Subcutaneous abdominal adipose tissue (tissue), 5 donors: ENCODE measurements around the gene STN1.

ENCODE experiments used
- H3K27ac ChIP-seq: one replicate; pipeline ENCODE4 v1.7.0; 2013; ENCODE audit warnings: low read depth, mild to moderate bottlenecking, inconsistent platforms, low read length, moderate library complexity
- H3K27me3 ChIP-seq, 5 donors: one replicate each; pipeline ENCODE4 v1.7.0; 2013; ENCODE audit warnings: low read length in 5 of 5, inconsistent platforms in 1 of 5; ENCODE audit not compliant: control insufficient read depth in 5 of 5, insufficient read depth in 4 of 5
- H3K36me3 ChIP-seq, 5 donors: one replicate each; pipeline ENCODE4 v1.7.0; 2013; ENCODE audit warnings: low read length in 5 of 5; ENCODE audit not compliant: control insufficient read depth in 5 of 5, insufficient read depth in 5 of 5
- H3K4me1 ChIP-seq, 5 donors: one replicate each; pipeline ENCODE4 v1.7.0; 2013; ENCODE audit warnings: low read length in 5 of 5, mild to moderate bottlenecking in 3 of 5, moderate library complexity in 1 of 5; ENCODE audit not compliant: control insufficient read depth in 5 of 5, insufficient read depth in 5 of 5
- H3K4me3 ChIP-seq, 5 donors: one replicate each; pipeline ENCODE4 v1.7.0; 2013; ENCODE audit warnings: low read length in 5 of 5, low read depth in 1 of 5
- H3K9ac ChIP-seq, 5 donors: one replicate each; pipeline ENCODE4 v1.7.0; 2013; ENCODE audit warnings: low read length in 5 of 5, mild to moderate bottlenecking in 4 of 5, moderate library complexity in 3 of 5
- H3K9me3 ChIP-seq, 5 donors: one replicate each; pipeline ENCODE4 v1.7.0; 2013; ENCODE audit warnings: low read length in 5 of 5; ENCODE audit not compliant: control insufficient read depth in 5 of 5
- donor health status: healthy.
- donor health status: healthy.
- donor health status: healthy.
- donor health status: healthy.
- donor health status: healthy.

The STN1 gene

GRCh38 chr10:103843045-103843444 is 74.9 kb downstream of the STN1 start:
- Histone ChIP-seq H3K4me1 (peaks cover 8 to 57% (median 32%) of the 10 kb centered on the region in 5 donors), H3K36me3 (no peaks in the 10 kb centered on the region), H3K27ac (no peak overlapping the region)

GRCh38 chr10:103842605-103843004 is 75.4 kb downstream of the STN1 start:
- Histone ChIP-seq H3K9me3 (no peaks in the 10 kb centered on the region), H3K36me3 (no peaks in the 10 kb centered on the region), H3K27me3 (peaks cover 0 to 6% (median 0%) of the 10 kb centered on the region in 5 donors), H3K27ac (no peak overlapping the region), H3K4me1 (peaks cover 8 to 55% (median 32%) of the 10 kb centered on the region in 5 donors), H3K4me3 (no peak overlapping the region), H3K9ac (no peak overlapping the region)

More at GRCh38 chr10:103843045-103843444, 74.9 kb downstream of the STN1 start:
- Histone ChIP-seq H3K9me3 (no peaks in the 10 kb centered on the region), H3K27me3 (peaks cover 0 to 6% (median 0%) of the 10 kb centered on the region in 5 donors), H3K9ac (no peak overlapping the region), H3K4me3 (no peak overlapping the region)

- Histone ChIP-seq H3K4me1 (peaks cover 7 to 52% (median 30%) of the 10 kb centered on the region in 5 donors), H3K27ac (no peak overlapping the region), H3K9me3 (no peaks in the 10 kb centered on the region), H3K4me3 (no peak overlapping the region), H3K36me3 (no peaks in the 10 kb centered on the region), H3K27me3 (peaks cover 0 to 6% (median 0%) of the 10 kb centered on the region in 5 donors), H3K9ac (no peak overlapping the region)
These were observed 76.5 kb downstream of the STN1 start for GRCh38 chr10:103841519-103841918.

GRCh38 chr10:103840740-103841070 is 77.3 kb downstream of the STN1 start:
- Histone ChIP-seq H3K27me3 (peaks cover 0 to 6% (median 0%) of the 10 kb centered on the region in 5 donors), H3K36me3 (no peaks in the 10 kb centered on the region), H3K9me3 (no peaks in the 10 kb centered on the region), H3K27ac (no peak overlapping the region), H3K9ac (no peak overlapping the region), H3K4me3 (no peak overlapping the region), H3K4me1 (peaks cover 5 to 46% (median 22%) of the 10 kb centered on the region in 5 donors)

- Histone ChIP-seq H3K27me3 (peaks cover 0 to 6% (median 0%) of the 10 kb centered on the region in 5 donors), H3K4me1 (peaks cover 9 to 47% (median 25%) of the 10 kb centered on the region in 5 donors), H3K9me3 (no peaks in the 10 kb centered on the region), H3K36me3 (peaks cover 0 to under 1% (median 0%) of the 10 kb centered on the region in 5 donors), H3K27ac (no peak overlapping the region), H3K4me3 (no peak overlapping the region), H3K9ac (no peak overlapping the region)
These were observed 77.9 kb downstream of the STN1 start for GRCh38 chr10:103839872-103840739.

- H3K4me3 ChIP-seq = no peak overlapping the region
- H3K9me3 ChIP-seq = no peaks in the 10 kb centered on the region
- H3K9ac ChIP-seq = no peak overlapping the region
- peaks cover 0 to 6% (median 0%) of the 10 kb centered on the region in 5 donors for H3K27me3 ChIP-seq
- no peak overlapping the region for H3K27ac ChIP-seq
- H3K4me1 ChIP-seq = peaks cover 14 to 50% (median 29%) of the 10 kb centered on the region in 5 donors
- peaks cover 0 to 2% (median 0%) of the 10 kb centered on the region in 5 donors for H3K36me3 ChIP-seq
These were observed 78.5 kb downstream of the STN1 start for GRCh38 chr10:103839519-103839871.

- peaks cover 0 to 2% (median 0%) of the 10 kb centered on the region in 5 donors for H3K36me3 ChIP-seq
These were observed 79.0 kb downstream of the STN1 start for GRCh38 chr10:103838862-103839518.

GRCh38 chr10:103838070-103838395 is 80.0 kb downstream of the STN1 start:
- peaks cover 17 to 49% (median 27%) of the 10 kb centered on the region in 5 donors for H3K4me1 ChIP-seq
- no peaks in the 10 kb centered on the region for H3K9me3 ChIP-seq
- no peak overlapping the region for H3K27ac ChIP-seq
- peaks cover 0 to 6% (median 0%) of the 10 kb centered on the region in 5 donors for H3K27me3 ChIP-seq
- H3K9ac ChIP-seq = no peak overlapping the region
- H3K36me3 ChIP-seq = peaks cover 0 to 2% (median 0%) of the 10 kb centered on the region in 5 donors
- H3K4me3 ChIP-seq = no peak overlapping the region

More at GRCh38 chr10:103838862-103839518, 79.0 kb downstream of the STN1 start:
- Histone ChIP-seq H3K9ac (no peak overlapping the region), H3K27me3 (peaks cover 0 to 6% (median 0%) of the 10 kb centered on the region in 5 donors), H3K27ac (no peak overlapping the region), H3K4me1 (peaks cover 15 to 50% (median 29%) of the 10 kb centered on the region in 5 donors), H3K4me3 (no peak overlapping the region), H3K9me3 (no peaks in the 10 kb centered on the region)

- H3K9me3 ChIP-seq = no peaks in the 10 kb centered on the region
- peaks cover 17 to 49% (median 27%) of the 10 kb centered on the region in 5 donors for H3K4me1 ChIP-seq
- H3K36me3 ChIP-seq = peaks cover 0 to 2% (median 0%) of the 10 kb centered on the region in 5 donors
- H3K27me3 ChIP-seq = peaks cover 0 to 6% (median 0%) of the 10 kb centered on the region in 5 donors
- H3K9ac ChIP-seq = no peak overlapping the region
- H3K27ac ChIP-seq = no peak overlapping the region
- no peak overlapping the region for H3K4me3 ChIP-seq
These were observed 80.5 kb downstream of the STN1 start for GRCh38 chr10:103837370-103838069.
